Activated CD4-positive, alpha-beta T cell treated with anti-CD3 and anti-CD28 coated beads, Interleukin-2, Interleukin-4, amounts not matched to agents 100 ng/mL and 50 ng/mL, durations not matched to agents 16 hours and 8 hours (primary cell): ENCODE measurements around the gene TPO.
A peak's percentile ranks its signal among the peaks of the same experiment; 100 is the strongest.

Experiments used
- DNase-seq: peaks from one replicate; pipeline ENCODE4 v3.0.0-alpha.2; 2020; ENCODE audit warnings: low spot score

TPO gene

GRCh38 chr2:1527153-1527992, 114.1 kb downstream of the TPO start:
- DNase-seq = no peak

- DNase-seq = no peak
Measured at GRCh38 chr2:1528273-1529064, 115.2 kb downstream of the TPO start.

- no peak for DNase-seq
Measured at GRCh38 chr2:1538663-1539062, 125.4 kb downstream of the TPO start.

GRCh38 chr2:1539441-1539840, 126.2 kb downstream of the TPO start:
- no peak for DNase-seq

DNA sequence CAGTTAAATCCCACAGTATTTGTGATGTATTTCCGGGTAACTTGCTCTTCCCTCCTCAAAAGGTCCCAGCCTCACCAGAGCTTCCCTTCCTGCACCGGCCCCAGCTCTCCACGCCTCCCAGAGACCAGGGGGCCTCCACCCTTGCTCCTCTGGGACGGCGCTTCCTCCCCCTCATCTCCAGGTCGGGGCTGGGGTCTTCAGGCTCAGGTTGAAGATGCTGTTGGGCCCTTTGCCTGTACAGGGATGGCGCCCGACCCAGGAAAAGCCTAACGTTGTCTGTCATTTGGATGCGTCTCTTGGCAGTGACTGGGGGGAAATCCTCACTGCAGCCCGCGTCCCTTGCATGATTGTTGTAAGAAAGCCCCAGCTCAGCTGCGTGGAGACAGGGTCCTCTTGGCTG, 126.7 kb downstream of the TPO start:
- DNase-seq = no peak

DNA sequence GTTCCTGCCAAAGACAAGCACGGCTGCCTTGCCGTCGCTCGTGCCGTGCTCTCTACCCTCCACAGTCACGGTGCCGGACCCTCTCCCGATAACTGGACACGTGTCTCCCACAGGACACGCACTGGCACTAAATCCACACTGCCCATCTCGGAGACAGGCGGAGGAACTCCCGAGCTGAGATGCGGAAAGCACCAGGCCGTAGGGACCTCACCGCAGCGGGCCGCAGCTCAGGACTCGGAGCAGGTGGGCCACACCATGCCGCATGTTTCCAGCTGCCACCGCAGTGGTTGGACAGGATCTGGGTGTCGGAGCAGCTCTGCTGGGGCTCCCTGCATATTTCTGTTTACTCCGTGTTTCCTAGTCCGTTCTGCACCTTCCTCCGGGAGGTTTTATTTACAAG, 127.2 kb downstream of the TPO start:
- DNase-seq = no peak

GRCh38 chr2:1541040-1541439, 127.8 kb downstream of the TPO start:
- DNase-seq = no peak

DNA sequence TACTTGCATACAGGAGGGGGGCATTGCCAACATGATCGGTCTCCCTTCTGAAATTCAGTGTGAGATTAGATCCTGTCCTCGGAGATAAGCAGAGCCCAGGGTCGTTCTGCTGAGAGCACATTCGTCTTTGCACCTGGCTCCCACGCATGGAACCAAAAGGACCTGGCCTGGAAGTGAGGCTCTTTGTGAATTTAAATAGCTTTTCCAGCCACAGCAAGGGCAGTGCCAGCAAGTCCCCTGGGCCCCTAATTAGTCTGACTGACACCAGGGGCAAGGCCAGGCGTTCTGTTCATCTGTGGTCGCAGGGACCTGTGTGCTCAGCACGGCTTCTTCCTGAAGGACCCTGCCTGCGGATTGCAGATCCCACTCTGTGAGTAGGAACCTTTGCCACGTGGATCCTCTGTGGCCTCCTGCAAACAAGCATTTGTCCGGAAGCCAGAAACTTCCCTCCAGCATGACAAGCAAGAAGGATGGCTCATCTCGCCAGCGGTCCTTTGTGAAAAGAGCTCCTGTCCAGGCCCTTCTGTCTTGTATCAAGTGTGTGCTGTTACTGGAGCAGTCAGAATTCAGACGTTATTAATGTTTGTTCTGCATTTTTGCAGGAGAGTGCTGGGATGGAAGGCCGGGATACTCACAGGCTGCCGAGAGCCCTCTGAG, 128.7 kb downstream of the TPO start:
- no peak for DNase-seq

DNA sequence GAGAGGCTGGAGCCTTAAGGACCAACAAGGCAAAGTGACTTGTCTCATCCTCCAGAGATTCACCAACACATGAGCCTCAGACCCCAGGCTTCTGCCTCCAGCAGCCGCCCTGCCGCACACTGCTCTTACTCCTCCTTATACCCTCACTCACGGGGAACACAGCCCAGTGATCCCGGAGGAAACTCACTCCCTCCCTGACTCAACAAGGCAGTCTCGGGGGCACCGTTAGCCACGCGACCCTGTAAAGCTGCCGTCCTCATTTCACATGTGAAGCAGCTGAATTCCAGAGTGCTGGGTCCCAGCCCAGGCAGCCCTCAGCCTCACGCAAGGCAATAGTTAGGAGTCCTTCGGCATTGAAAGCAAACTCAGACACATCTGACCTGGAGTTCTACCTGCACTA, 129.7 kb downstream of the TPO start:
- DNase-seq = no peak

- no peak for DNase-seq
Measured at GRCh38 chr2:1543776-1544477, 130.7 kb downstream of the TPO start.

DNA sequence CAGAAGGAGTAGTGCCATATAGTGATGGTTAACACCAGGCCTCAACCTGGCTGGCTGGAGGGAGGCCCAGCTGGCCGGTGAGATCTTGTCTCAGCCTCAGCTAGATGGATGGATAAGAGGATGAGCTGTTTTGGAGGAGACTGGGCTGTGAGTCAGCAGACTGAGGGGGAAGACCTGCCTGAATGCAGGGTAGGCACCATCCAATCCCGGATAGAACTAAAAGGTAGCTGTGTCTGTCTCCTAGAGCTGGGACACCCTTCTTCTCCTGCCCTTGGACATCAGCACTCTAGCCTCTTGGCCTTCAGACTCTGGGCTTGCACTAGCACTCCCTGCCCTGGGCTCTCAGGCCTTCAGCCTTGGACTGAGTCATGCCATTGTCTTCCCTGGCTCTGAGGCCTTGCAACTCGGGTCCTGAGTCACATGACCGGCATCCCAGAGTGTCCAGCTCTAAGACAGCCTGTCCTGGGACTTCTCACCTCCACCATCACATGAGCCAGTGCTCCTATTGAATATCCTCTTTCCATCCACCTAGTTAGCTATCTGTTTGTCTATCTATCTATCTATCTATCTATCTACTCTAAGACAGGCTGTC, 131.3 kb downstream of the TPO start:
- DNase-seq = no peak

DNA sequence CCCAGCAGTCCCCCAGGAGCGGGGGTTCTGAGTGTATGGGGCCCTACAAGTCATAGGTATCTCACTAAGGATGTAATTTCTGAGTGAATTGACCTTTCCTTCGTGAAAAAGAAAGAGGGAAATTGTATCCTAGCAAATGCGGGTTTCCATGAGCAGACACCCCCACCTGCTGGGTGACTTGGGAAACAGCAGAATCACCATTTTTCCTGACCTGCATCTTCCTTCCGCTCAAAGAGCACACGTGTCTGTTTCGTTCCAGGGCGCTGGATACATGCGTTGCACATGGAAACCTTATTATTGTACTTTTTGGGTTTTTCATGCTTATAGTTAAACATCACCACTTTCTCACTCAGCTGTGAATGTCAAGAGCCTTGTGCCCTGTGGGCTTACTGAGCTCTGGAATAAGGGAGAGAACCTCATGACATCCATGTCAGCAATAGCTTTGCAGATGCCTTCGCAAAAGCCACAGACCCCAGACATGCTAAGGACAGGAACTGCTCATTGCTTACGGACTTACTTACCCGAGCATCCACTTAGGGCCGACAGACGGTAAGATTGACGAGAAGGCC, 132.8 kb downstream of the TPO start:
- peak; percentile 17 for DNase-seq

GRCh38 chr2:1546901-1547300, 133.6 kb downstream of the TPO start:
- DNase-seq = no peak

- no peak for DNase-seq
Measured at GRCh38 chr2:1548910-1549673, 135.8 kb downstream of the TPO start.

GRCh38 chr2:1550076-1550475, 136.8 kb downstream of the TPO start:
- no peak for DNase-seq

DNA sequence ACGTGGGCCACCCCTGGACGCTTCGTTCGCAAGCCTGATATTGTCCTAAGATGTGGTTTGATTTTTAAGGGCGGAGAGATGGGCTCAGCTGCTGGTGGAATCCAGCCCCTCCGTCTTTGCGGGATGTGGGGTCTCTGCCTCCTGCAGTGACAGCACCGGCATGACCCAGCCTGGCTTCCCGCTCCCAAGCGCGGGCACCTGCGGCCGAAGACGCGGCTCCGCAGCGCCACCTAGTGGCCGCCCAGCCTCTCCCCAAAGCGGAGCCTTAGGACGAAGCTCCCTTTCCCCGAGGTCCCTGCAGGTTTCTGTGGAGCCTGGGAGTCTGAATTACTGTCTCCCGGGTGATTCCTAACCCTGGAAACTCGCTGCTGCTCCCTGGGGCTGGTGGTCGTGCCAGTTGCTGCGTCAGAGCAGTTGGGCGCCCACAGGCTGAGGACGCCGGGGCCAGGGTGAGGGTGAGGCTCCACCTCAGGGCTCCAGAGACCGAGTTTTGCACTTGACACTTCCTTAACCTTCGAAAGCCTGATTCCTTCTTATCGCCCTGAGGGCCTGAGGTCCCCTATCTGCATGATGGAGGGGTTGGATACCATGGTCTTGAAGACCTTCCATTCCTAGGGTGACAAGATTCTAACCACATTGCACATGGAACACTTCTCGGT, 137.5 kb downstream of the TPO start:
- DNase-seq = peak; percentile 55

DNA sequence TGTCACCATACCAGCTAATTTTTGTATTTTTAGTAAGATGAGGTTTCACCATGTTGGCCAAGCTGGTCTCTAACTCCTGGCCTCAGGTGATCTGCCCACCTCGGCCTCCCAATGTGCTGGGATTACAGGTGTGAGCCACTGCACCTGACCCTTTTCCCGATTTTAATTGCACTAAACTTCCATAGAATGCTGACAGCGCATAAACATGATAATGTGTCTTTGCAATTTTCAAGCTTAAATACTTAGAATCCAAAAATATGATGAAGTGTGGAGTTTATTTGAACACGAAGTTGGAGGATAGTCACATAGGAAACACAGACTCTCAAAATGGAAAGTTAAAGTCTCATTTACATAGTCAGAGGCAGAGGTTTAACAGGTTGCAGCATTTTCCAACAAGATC, 138.6 kb downstream of the TPO start:
- DNase-seq = no peak

DNA sequence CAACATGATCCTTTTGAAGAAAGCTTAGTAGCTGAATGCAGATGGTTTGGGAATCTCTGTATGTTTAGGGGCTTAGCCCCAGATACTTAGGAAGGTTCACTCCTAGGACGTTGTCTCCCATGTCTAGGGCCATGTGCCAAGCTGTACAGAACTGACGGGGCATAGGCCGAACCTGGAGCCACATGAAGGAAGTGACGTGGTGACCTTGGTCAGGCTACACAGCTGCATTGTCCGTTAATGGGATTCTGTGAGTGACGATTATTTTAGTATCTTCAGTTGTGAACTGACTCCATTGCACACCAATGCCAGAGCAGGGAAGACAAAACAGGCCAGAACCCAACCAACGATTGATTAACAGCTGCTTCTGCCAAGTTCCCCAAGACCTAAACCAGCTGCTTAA, 139.3 kb downstream of the TPO start:
- DNase-seq = no peak

DNA sequence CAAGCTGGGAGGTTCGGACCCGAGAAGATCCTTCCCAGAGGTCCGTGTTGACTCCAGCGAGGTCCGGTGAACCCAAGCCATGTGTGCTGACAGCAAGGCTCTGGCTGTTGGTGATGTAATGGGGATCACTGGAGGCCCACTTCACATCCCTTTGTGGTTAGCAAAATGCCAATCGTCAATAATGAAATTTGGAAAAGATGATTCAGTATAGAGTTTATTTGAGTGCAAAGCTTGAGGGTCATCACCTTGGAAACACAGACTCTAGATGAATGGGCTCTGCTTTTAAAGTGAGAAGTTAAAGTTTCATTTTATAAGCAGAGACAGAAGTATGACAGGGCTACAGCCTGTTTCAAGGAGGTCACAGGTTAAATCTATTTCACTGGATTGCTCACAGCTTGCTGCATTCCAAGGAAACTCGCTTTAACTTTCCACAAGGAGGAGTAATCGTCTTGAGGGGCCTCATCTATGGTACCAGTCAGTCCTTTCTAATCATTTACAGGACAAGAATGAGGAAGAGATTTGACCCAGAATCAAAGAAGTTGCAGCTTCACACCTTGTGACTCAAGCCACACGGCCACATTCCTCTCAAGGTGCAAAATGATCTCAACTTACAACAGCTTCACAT, 140.5 kb downstream of the TPO start:
- no peak for DNase-seq

DNA sequence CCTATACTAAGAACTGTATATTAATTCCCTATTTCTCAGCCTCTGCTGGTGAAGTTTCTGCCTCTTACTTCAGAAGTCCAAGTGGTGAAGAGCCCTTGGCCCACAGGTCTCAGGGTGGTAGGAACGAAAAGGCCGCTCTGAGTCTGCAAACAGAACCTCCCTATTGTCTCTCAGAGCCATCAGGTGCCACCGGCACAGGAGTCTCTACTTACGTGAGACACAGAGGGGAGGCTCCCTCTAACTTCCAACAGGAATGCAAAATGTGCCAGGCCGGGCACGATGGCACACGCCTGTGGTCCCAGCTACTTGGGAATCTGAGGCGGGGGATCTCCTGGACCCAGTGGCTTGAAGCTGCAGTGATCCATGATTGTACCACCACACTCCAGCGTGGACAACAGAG, 143.0 kb downstream of the TPO start:
- DNase-seq = no peak
